Stimulated activated CD4-positive, alpha-beta T cell treated with anti-CD3 and anti-CD28 coated beads, Interleukin-12 subunit alpha, Interleukin-12 subunit beta, amount 100 ng/mL, for 24 hours (primary cell): ENCODE results near the gene KRT28.
A peak's percentile ranks its signal among the peaks of the same experiment; 100 is the strongest.
"Not testable (repeated sequence)": the region's sequence is repeated elsewhere in the genome, so short reads cannot be mapped to it uniquely, and the experiment has no call there.

ENCODE experiments used
- DNase-seq, 2 experiments: peaks; one replicate each; pipeline ENCODE4 v3.0.0-alpha.2; 2020; ENCODE audit warnings: low read depth in 2 of 2

Gene KRT28

GRCh38 chr17:40818733-40819527, 19.2 kb upstream of the KRT28 start:
- peak; percentile 77 to 78 for DNase-seq

- no peak for DNase-seq
Measured at GRCh38 chr17:40818343-40818732, 18.6 kb upstream of the KRT28 start.

- DNase-seq = no peak
Measured at GRCh38 chr17:40817103-40817682, 17.4 kb upstream of the KRT28 start.

- no peak for DNase-seq
Measured at GRCh38 chr17:40816569-40816968, 16.8 kb upstream of the KRT28 start.

GRCh38 chr17:40815381-40815780, 15.6 kb upstream of the KRT28 start:
- no peak for DNase-seq

GRCh38 chr17:40814657-40815056, 14.9 kb upstream of the KRT28 start:
- not testable (repeated sequence) for DNase-seq

GRCh38 chr17:40813804-40814203, 14.0 kb upstream of the KRT28 start:
- no peak for DNase-seq

- no peak for DNase-seq
Measured at GRCh38 chr17:40812639-40813038, 12.9 kb upstream of the KRT28 start.

GRCh38 chr17:40810494-40810893, 10.7 kb upstream of the KRT28 start:
- no peak for DNase-seq

GRCh38 chr17:40809721-40810421, 10.1 kb upstream of the KRT28 start:
- no peak for DNase-seq

- DNase-seq = no peak
Measured at GRCh38 chr17:40806131-40806530, 6.4 kb upstream of the KRT28 start.

GRCh38 chr17:40803617-40804082, 3.9 kb upstream of the KRT28 start:
- DNase-seq = peak; percentile 64 to 79

- DNase-seq = no peak
Measured at GRCh38 chr17:40801157-40801556, 1.4 kb upstream of the KRT28 start.

GRCh38 chr17:40800381-40800780, 622 bp upstream of the KRT28 start:
- no peak for DNase-seq

GRCh38 chr17:40796846-40797245, 2.9 kb downstream of the KRT28 start:
- DNase-seq = no peak

GRCh38 chr17:40795019-40795667, 4.6 kb downstream of the KRT28 start:
- DNase-seq = no peak

GRCh38 chr17:40794466-40794865, 5.3 kb downstream of the KRT28 start:
- no peak for DNase-seq

- DNase-seq = no peak
Measured at GRCh38 chr17:40793832-40794231, 5.9 kb downstream of the KRT28 start.

- no peak for DNase-seq
Measured at GRCh38 chr17:40791787-40792436, 7.8 kb downstream of the KRT28 start.

- no peak for DNase-seq
Measured at GRCh38 chr17:40791111-40791510, 8.6 kb downstream of the KRT28 start.

- DNase-seq = no peak
Measured at GRCh38 chr17:40782450-40782849, 17.3 kb downstream of the KRT28 start, which contains the start of gene KRT27. Gene KRT27, minus strand, starts transcription at chr17:40782550. Its CDS starts 57 bp downstream, at chr17:40782493.
